ENCODE measurements around the gene JAKMIP3.
A peak's percentile ranks its signal among the peaks of the same experiment; 100 is the strongest.

Gene JAKMIP3

DNA sequence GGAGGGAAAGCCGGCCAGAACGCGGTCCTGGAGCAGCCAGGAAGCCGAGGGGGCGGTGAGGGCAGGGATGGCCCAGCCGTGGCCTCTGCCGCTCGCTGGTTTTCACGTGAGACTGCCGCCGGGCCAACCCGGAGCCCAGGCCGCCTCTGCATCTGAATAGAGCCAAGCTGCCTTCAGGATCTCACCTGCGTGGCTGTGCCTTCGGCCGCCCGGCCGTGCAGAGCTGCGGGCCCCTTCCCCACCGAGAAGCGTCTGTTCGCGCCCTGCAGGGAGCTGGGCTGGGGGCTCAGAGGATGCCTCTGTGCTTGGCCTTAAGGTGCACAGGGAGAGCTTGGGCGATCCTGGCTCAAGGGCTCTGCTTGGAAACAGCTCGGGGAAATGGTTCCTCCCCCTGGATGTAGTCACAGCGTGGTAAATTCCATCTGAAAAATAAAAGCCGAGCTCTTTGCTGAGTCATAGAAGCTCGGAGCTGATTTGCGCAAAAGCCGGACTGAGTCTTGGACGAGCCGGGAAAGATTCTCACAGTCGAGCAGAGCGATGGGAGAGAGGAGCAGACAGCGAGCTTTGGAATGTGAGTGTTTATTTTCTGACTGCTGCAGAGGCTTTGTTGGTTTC is at the start of gene JAKMIP3:
Gene JAKMIP3 (plus strand): TSS at position 456 of the 615 bp plus-strand sequence. CDS start 38,863 bp downstream, outside the sequence.
- FAIRE-seq = no peak

DNA sequence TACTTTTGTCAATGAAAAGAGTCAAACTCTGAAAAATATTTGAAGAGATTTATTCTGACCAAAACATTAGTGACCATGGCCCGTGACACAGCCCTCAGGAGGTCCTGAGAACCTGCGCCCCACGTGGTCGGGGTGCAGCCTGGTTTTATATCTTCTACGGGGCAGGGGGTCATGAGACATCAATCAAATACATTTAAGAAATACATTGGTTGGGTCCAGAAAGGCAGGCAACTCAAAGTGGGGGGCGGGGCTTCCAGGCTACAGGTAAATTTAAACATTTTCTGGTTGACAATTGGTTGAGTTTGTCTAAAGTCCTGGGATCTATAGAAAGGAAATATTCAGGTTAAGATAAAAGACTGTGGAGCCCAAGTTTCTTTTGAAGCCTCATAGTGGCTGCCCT is 49.2 kb upstream of the JAKMIP3 start:
- no peak for FAIRE-seq

DNA sequence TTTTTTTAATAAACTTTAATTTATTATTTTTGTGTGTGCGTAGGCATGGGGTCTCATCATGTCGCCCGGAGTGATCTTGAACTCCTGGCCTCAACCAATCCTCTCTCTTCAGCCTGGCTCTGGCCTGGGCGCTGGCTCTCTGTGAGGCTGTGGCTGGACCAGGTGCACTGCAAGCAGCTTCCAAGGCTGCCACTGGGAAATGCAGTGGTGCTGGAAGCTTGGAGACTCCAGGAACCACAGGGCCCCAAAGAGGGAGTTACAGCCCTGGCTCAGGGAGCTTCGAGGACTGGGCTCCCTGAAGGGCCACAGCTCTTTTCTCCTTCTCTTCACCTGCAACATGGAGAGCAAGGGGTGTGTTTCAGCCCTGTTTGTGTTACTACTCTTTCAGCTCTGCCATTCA is 47.3 kb upstream of the JAKMIP3 start:
- no peak for FAIRE-seq

DNA sequence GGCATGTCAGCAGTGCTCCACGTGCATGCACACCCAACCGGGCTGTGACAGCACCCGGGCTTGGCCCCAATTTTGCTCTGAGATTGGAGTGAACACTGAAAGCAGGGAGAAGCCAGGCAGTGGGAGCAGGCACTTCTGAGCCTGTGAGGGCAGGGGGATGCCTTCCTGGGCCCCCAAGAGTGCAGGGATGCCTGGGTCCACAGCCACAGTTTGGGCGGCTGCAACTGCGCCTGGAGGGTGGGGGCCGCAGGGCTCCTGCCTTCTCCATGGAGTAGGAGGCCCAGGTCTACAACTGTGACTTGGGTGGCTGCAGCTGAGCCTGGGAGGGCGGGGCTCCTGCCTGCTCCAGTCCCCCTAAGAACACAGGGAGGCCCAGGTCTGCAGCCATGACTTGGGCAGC is 46.4 kb upstream of the JAKMIP3 start:
- no peak for FAIRE-seq

DNA sequence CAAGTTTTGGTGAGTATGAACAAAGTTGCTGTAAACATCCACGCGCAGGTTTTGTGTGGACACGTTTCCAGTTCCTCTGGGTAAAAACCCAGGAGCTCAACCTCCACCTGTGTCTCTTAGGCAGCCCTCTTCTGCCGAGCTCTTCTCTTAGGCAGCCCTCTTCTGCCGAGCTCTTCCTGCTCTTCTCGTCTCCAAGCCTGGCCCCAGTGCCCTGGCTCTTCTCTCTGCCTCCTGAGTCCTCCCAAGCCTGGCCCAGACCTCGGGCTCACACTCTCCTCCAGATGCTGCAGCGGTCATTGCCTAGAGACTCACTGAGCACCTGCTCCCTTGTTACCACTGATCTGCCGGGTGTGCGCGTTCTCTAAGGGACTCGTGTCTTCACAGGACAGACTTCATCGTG is 45.3 kb upstream of the JAKMIP3 start:
- no peak for FAIRE-seq

DNA sequence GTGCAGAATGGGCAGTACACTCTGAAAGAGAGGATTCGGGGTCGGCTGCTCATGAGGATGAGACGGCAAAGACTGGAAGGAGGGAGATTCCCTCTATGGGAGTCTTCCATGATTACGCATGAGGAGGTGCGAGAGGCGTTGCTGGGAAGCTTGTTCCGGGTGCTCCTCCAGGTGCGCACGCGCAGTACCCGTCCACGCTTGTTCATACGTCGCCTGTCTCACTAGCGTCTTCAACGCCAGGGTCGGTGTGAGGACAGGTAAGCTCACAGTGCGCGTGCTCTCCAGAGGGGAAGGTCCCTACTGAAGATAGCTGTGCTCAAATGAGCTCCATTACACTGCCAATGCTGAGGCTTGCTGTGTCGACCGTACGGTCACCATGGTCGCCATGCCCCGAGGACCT is 44.7 kb upstream of the JAKMIP3 start:
- no peak for FAIRE-seq

DNA sequence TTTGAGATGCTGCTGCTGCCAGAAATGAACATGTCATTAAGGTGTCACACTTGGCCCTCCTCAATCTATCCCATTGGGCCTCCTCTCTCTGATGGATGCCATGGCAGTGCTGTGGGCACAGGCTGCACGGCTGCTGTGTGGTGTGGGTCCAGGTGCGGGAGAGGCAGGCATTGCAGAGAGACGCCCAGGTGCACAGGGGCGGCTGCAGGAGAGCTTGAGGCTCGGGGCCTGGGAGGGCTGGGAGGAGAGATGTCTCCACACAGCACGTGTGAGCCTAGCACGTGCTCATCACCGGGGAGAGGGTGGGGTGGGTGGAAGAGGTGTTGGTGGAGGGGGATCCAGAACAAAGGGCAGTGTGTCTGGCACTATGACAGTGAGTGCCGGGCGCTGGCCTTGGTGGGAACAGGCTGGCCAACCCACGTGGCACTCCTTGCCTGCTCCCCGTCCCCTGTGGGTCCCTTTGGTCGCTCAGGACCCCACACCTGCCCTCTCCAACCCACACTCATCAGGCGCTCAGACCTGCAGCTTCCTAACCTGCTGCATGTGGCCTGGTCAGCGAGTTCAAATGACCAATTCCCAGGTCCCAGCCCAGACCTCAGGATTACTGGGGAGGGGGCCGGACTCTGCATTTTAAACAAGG is 44.1 kb upstream of the JAKMIP3 start:
- no peak for FAIRE-seq

DNA sequence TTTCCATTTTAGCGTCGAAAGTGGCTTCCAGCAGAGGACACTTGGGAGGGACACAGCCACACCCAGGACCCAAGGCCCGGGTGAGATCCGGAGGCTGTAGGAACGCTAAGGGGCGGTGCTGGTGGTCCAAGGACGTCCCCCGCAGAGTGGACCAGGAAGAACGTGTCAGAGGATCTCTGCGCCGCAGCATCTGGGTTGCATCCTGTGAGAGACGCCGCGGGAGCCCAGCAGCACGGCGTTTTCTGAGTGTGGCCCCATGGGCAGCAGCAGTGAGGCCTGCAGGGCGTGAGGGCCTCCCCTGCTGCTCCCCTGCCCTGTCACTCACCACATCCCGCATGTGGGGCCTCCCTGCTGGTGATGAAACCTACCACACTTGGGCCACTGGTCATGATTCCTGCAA is 43.5 kb upstream of the JAKMIP3 start:
- no peak for FAIRE-seq

DNA sequence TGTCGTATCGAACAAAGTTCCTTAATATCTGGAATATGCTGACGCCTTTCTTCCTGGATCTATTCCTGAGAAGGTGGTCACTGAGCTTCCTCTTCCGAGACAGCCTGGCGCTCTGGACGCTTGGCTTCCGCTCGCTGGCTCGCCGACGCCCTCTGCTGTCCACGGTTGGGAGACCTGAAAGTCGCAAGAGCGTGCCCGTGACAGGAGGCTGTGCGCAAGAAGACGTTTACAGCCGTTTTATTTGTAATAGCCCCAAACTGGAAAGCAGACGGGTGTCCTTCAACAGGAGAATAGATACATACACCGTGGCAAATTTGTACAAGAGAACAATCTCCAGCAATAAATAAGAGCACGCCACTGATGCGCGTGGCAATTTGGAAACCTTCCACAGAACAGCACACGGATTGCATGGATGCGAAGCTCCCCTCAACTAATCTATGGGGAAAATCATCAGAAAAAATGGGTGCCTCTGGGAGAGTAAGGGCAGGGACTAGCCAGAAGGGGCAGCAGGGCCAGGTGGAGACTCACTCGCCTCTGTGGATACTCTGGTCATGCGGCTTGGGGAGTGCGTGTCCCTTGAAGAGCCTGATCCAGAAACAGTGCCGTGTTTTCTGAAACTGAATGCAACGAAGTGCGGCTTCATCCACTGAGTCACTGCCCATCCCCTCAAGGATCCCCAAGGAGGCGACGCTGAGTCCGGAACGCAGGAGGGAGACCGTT is 42.5 kb upstream of the JAKMIP3 start:
- FAIRE-seq = peak; percentile 54

DNA sequence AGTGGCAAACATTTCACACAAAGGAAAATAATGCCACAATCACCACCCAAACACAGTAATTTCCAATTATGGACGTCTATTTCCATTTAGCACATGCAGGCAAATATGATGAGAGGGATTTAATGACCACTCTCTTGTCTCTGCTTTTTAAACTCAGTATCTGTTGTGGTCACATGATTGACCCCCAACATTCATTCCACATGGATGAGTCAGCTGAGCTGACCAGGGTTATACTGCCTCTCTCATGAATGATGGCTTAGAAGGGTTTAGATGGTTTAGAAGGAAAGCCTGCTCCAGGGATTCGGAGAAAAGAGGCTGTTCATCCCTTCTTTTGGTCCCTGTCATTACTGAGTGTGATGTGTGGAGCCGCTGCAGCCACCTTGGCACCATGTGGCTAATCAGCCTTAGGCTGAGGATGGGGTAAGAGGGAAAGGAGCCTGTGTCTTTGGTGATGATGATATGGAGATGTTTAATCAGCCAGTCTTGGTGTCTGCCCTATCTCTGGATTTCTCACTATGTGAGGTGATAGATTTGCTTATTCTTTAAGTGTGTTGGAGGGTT is 38.2 kb upstream of the JAKMIP3 start:
- no peak for FAIRE-seq

DNA sequence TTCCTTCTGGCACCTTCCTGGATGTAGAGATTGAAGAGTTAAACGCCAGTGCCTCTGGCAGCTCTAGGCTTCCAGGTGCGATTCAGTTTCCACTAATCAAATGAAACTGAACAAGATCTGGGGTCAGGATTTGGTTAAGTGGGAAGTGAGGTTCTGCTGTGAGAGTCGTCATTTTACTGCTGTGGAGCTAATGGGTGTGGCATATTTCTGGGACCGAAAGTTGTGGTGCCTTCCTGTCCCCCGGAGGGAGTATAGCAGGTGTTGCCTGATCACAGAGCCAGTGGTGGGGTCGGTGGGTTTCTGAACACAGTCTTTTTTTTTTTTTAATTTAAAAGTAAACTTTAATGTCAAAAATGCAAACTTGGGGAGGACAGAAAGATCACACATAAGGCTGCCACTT is 37.0 kb upstream of the JAKMIP3 start:
- no peak for FAIRE-seq

DNA sequence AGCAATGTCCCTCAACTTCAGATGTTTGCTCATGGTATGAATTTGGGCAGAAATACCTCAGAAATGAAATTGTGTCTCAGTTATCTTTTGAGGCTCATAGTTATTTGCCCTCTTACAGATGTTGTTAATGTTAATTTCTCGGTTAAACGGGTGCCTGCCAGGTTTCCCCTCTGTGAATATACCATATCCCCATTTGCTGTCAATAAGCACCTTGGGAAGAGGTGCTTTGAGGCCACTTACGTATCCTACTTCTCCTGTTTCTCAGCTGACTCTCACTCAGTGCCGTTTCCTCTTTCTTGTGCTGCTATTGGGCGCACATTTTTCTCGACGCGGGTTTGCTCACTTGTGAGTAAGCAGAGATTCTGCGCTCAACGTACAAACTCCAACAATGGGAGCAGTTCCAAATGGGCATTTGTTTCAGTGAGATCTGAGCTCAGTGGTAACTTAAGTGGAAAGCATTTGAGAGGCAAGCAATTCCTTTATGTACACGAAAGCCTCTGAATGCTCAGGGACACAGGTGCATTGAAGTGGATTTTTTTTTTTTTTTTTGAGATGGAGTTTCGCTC is 34.8 kb upstream of the JAKMIP3 start:
- no peak for FAIRE-seq

DNA sequence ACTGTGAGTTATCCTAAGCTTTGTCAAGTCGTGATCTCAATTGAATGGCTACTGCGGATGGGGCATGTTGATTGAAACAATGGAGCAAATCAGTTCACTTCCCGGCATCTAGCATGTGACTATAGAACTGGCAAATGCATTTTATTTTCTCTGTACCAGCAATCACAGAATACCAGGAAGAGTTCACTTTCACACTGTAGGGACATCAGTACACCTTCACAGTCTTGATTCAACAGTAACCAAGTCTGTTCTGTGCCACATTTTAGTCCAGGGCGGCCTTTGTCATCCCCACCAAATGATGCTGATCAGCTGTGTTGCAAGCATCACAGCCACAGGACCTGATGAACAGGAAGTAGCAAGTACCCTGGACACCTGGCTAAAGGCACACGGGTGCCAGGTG is 32.1 kb upstream of the JAKMIP3 start:
- no peak for FAIRE-seq

DNA sequence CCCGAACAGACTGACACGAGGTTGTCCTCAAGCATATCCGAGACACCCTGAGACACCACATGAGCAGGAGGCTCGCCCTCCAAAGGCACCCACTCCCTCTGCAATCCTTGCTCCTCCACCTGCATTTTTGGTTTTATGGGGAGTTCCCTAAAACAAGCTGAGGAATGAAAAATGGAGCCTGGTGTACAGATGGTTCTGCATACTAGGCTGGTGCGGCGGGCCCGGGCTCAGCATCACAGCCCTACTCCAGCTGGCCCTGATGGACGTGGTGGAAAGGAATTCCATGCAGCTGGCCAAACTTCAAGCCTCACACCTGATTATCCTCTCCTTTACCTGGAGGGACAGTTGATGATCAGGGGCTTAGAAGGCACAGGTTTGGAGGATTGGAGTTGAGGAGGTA is 30.3 kb upstream of the JAKMIP3 start:
- FAIRE-seq = no peak

DNA sequence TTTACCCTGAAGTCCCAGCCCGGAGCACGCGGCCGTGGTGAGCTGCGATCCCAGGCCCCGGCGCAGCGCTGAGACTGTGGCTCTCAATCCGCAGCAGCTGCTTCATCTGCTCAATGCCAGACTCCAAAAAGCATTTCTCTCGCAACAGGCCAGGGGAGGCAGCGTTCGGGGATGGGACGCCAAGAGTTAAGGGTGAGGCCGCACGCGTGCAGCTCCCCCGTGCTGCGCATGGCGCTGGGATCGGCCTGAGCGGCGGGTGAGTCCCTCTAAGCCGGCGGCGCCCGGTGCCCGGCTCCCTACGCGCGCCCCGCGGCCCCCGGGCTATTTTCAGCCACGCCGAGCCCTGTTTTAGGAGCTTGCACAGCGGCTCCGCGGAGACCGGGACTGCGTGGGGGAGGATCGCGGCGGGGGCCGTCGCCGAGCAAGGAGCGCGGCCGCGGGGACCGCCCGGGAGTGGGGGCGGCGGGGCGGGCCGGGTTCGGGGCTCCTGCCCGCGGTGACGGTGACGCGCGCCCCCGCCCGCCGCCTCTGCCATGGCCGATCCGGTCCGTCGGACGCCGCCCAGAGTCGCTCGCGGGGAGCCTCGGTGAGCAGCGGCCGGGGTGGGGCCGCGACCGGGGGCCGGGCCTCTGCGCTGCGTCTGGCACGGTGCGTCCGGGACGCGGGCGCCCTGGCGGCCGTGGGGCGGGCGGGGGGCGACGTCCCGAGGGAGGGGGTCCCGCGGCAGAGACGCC is 29.4 kb upstream of the JAKMIP3 start:
- FAIRE-seq = no peak

DNA sequence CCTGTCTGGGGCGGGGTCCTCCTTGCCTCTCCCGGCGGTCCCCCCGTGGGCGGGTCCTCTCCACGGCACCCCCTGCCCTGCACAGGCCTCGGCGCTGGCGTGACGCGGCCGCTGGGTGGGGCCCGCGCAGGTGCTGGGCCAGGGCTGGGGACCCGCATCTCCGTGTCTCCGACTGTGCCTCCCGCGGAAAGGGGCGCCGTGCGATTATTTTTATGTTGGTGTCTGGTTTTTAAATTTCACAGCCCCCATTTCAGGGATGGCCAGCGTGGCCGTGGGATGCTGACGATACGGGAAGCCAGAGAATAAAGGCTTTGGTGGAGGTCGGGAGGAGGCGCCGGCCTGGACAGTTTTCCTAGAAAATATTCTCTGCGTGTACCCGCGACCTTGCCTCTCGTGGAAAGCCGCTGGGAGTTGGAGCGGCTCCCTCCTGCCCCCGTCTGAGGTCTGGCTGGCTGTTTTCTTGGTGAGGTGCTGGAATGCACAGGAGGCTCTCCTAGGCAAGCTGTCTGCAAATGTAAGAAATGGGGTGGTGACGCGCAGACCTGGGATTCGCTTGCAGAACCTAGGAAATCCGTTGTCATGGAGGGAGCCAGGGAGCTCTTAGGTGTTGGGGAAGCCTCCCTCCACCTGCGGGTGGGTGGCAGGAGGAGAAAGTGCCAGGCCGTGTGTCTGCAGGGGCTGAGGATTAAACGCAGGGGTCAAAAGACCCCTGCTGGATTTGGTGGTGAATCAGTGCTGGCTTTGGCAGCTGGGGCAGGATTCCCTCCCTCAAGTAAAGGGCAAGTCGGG is 28.7 kb upstream of the JAKMIP3 start:
- FAIRE-seq = no peak

DNA sequence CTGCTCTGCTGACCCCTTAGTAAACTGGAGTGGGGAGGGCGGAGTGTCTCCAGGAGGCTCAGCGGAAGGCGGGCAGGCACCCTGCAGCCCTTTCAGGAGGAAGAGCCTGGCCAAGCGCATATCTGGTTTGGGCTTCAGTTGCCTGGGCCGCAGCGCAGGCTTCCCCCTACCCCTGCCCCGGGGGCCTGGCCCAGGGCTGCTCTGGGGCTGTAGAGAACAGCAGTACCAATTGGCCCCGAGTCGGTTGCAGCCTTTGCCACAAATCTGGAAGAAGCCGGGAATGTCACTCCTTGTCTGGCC is 28.1 kb upstream of the JAKMIP3 start:
- no peak for FAIRE-seq

DNA sequence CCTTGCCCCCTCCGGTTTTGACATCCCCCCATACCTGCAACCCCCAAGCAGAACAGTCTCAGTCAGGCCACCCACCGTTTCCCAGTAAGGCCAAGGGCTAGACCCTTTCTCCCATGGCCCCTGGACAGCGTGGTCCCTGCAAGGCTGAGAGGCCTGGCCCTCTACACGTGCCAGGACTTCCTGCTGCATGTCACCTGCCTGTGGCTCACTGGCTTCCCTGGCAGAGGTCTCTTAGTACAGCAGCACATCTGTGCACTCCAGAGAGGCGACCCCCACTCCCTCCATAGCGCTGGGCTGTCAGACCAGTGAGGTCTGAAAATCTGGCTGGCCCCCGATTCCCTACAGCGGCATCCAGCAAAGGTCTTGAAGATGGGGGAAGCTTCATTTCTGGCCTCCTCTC is 26.4 kb upstream of the JAKMIP3 start:
- no peak for FAIRE-seq

DNA sequence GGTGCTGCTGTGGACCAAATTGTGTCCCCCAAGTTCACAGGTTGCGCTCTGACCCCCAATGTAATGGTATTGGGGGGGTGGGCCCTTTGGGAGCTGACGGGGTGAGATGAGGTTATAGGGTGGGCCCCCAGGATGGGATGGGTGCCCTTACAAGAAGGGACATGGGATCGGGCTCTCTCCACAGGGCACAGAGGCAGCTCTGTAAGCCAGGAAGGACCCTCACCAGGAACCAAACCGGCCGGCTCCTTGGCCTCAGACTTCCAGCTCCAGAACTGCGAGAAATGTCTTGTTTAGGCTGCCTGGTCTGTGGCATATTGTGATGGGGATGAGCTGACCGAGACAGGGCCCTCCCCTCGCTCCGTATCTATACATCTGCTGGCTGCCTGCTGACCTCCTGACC is 25.7 kb upstream of the JAKMIP3 start:
- FAIRE-seq = no peak

DNA sequence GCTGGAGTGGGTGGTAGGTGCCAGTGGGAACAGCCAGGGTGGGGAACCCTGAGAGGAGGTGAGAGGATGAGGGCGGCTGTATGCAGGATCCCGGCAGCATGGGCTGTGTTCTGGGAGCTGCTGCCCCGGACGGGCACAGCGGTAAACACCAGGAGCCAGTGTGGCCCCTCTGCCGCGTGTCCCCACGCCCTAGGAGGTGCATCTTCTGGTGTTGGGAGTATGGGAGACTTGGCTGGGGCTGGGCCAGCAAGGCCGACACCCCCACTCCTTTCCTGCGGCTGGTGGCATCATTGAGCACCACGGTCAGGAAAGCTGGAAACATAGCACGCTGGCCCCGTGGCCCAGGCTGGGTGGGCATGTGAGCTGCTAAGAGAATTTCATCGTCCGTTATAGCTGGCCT is 24.4 kb upstream of the JAKMIP3 start:
- FAIRE-seq = no peak

DNA sequence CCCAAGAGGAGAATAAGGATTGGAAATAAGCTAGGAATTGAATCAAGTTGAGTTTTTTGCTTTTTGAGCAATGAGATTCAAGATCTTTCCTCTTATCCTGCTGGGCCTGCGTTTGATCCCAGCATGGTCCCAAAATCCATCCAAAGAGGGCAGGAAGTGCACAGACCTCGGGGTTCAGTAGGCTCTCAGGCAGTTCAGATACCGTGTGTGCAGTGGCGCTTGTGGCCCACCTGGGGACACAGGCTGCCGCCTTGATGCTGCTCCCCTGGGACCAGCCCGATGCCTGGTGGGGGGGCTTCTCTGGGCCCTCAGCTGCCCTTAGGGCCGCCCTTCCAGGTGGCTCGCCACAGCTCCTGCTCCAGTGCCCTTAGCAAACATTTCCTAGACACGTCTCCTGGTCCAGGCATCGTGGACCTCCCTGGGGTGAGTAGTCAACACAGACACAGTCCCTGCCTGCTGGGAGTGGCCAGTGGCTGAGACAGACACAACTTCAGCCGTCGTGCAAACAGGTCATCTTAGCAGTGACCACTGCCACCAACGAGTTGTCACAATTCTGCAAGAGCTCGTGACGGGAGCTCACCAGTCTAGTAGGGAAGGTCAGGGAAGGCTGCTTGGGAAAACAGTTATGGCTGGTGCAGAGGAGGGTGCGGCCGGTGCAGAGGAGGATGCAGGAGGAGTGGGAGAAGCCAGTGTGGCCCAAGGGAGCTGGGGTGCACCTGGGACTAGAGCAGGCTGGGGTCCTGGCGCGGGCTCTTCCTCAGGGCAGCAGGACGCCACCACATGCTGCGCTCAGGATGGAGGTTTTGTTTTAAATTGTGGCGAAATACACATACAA is 21.7 kb upstream of the JAKMIP3 start:
- no peak for FAIRE-seq

DNA sequence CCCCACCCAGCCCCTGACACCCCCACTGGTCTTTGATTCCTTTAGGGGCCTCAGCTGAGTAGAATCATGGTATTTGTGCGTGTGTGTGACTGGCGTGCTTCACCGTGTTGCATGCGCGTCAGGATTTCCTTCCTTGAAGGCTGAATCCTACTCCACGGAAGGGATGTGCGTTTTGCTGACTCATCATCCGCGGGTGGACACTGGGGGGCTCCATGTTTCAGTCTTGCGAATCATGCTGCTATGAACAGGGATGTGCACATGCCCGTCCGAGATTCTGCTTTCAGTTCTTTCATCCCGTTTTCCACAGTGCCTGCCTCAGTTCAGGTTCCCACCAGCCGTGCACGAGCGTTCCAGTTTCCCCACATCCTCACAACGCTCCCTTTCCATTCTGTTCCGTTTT is 20.9 kb upstream of the JAKMIP3 start:
- FAIRE-seq = no peak

All from G401.6 (cell line).